Measurements from ENCODE around the gene USP36. TPM values are rescaled to one million over a fixed set of nuclear protein-coding genes. Genes with fewer than 3 reads are reported as not detected.

The USP36 gene
- total and polyA plus RNA-seq, 9 of the 15 experiments (the other 6 are each of a cell fraction or from before 2014, with no cell fraction given) = 6.4 to 72.8 (median 22.5) TPM

- H2AFZ ChIP-seq (ENCODE audit: low read depth, low read length) = no peak overlapping the region
- 65% methylated on average over 7 of the region's 7 CpGs for WGBS (ENCODE audit: insufficient coverage, low coverage, missing lambda C conversion rate)
- in situ Hi-C loops (cut with MboI) (no loop called here), intact Hi-C loops (cut with micrococcal nuclease) (no loop called here)
- no peaks in the 10 kb centered on the region for H3K27me3 ChIP-seq (ENCODE audit: control insufficient read depth in 2 of 2, insufficient read depth in 2 of 2, low read length in 2 of 2)
- BruUV-seq (replicated peaks) = no TSS peak
- H3K4me1 ChIP-seq (replicated peaks in 1 of 2; ENCODE audit: control insufficient read depth in 2 of 2, insufficient read depth in 2 of 2, low read length in 2 of 2) = no peaks in the 10 kb centered on the region; a peak in 1 of 5 replicates
- no peaks in the 10 kb centered on the region for H3K36me3 ChIP-seq (ENCODE audit: control insufficient read depth, insufficient read depth, low read length)
- ATAC-seq (peak; percentile 73; the same call in 2 of the 3 replicates), DNase-seq (ENCODE audit: extremely low read depth in 1 of 4, low spot score in 3 of 4) (no peak), FAIRE-seq (peak; percentile 23)
- 0 out of 2 replicates have a peak, but pooled peaks cover 16% of the 10 kb centered on the region for H4K20me1 ChIP-seq (replicated peaks; ENCODE audit: control insufficient read depth, insufficient read depth, low read length)
- ChIA-PET POLR2A (interaction anchor here (0.9 to 1.5 kb wide), 4 partner anchors 8 to 14 kb away, joined by 3 to 6 read pairs (median 4); no protein-coding TSS in a partner anchor), CTCF (ENCODE audit: low intra/inter-chr PET ratio) (no interaction called here)
- no peaks in the 10 kb centered on the region for H3K9me3 ChIP-seq (replicated peaks; ENCODE audit: control insufficient read depth, insufficient read depth, low read depth, low read length)
- H3K4me3 ChIP-seq = no peak overlapping the region
- peaks cover 44% of the 10 kb centered on the region for H3K79me2 ChIP-seq (ENCODE audit: control insufficient read depth, insufficient read depth, low read length)
- H3K4me2 ChIP-seq (ENCODE audit: insufficient read depth, low read length) = no peak overlapping the region
- no peaks in the 10 kb centered on the region for H3K9me1 ChIP-seq (ENCODE audit: control insufficient read depth, insufficient read depth, low read length)
- peak overlapping the region in 1 of 2 experiments; percentile 69; a peak in 1 of 4 replicates for H3K9ac ChIP-seq (ENCODE audit: insufficient read depth in 1 of 2, low read depth in 2 of 2, low read length in 2 of 2)
- no peak overlapping the region for H3K27ac ChIP-seq (ENCODE audit: extremely low read depth, low read depth, low read length)
- TF ChIP-seq CTCF (IDR thresholded peaks at IDR 0.05 in 2 of 3, conservative IDR thresholded peaks at IDR 0.05 in 1 of 3; ENCODE audit: insufficient read depth in 2 of 3, low read depth in 1 of 3, low read length in 3 of 3) (peak; percentile 15 to 35 (median 26); a peak in 2 of 6 replicates), BMI1 (IDR thresholded peaks at IDR 0.05; ENCODE audit: low read length) (no peak)
Measured at GRCh38 chr17:78769196-78769773, 71.3 kb downstream of the USP36 start.

GRCh38 chr17:78767806-78768205, 72.8 kb downstream of the USP36 start:
- no TSS peak for BruUV-seq (replicated peaks)
- TF ChIP-seq ZNF354B (CRISPR knock-in tag; IDR thresholded peaks at IDR 0.05) = no peak
- no peak for TF ChIP-seq MAFF (IDR thresholded peaks at IDR 0.05; ENCODE audit: low read length)
- no peak for TF ChIP-seq CEBPB (tag; IDR thresholded peaks at IDR 0.05)
- no peak for TF ChIP-seq KLF13 (tag; IDR thresholded peaks at IDR 0.05; ENCODE audit: borderline replicate concordance, low read depth)
- TF ChIP-seq ZNF175 (CRISPR knock-in tag; IDR thresholded peaks at IDR 0.05; ENCODE audit: low read depth) = no peak
- Histone ChIP-seq H3K4me2 (ENCODE audit: insufficient read depth, low read length) (no peak overlapping the region), H3K4me1 (replicated peaks in 1 of 2; ENCODE audit: control insufficient read depth in 2 of 2, insufficient read depth in 2 of 2, low read length in 2 of 2) (no peaks in the 10 kb centered on the region), H3K79me2 (ENCODE audit: control insufficient read depth, insufficient read depth, low read length) (peaks cover 39% of the 10 kb centered on the region), H3K9ac (ENCODE audit: insufficient read depth in 1 of 2, low read depth in 2 of 2, low read length in 2 of 2) (no peak overlapping the region), H3K27me3 (ENCODE audit: control insufficient read depth in 2 of 2, insufficient read depth in 2 of 2, low read length in 2 of 2) (no peaks in the 10 kb centered on the region), H3K9me3 (replicated peaks; ENCODE audit: control insufficient read depth, insufficient read depth, low read depth, low read length) (no peaks in the 10 kb centered on the region), H3K27ac (ENCODE audit: extremely low read depth, low read depth, low read length) (no peak overlapping the region), H3K4me3 (no peak overlapping the region), H3K36me3 (ENCODE audit: control insufficient read depth, insufficient read depth, low read length) (no peaks in the 10 kb centered on the region), H2AFZ (ENCODE audit: low read depth, low read length) (no peak overlapping the region), H4K20me1 (replicated peaks; ENCODE audit: control insufficient read depth, insufficient read depth, low read length) (0 out of 2 replicates have a peak, but pooled peaks cover 16% of the 10 kb centered on the region), H3K9me1 (ENCODE audit: control insufficient read depth, insufficient read depth, low read length) (no peaks in the 10 kb centered on the region)
- no peak for DNase-seq (ENCODE audit: extremely low read depth in 1 of 4, low spot score in 3 of 4)
- FAIRE-seq = no peak
- ChIA-PET POLR2A (interaction anchor here (1.0 to 1.5 kb wide), 2 partner anchors 10 to 128 kb away, joined by 4 read pairs; no protein-coding TSS in a partner anchor), CTCF (ENCODE audit: low intra/inter-chr PET ratio) (no interaction called here)
- in situ Hi-C loops (cut with MboI) = no loop called here
- intact Hi-C loops (cut with micrococcal nuclease) = no loop called here
- no peak for ATAC-seq
- WGBS (ENCODE audit: insufficient coverage, low coverage, missing lambda C conversion rate) = 55% methylated on average over 4 of the region's 4 CpGs

All from K562 (cell line).